CD4-positive, CD25-positive, alpha-beta regulatory T cell (primary cell): ENCODE results near the gene MEOX2. TPM values are rescaled to one million over a fixed set of nuclear protein-coding genes. Genes with fewer than 3 reads are reported as not detected.
A peak's percentile ranks its signal among the peaks of the same experiment; 100 is the strongest.

Experiments used
- ATAC-seq, 2 donors: fragments of 150-1000 bp; cut with Tn5 transposase; one replicate each; pipeline ENCODE4 v1.10.0; 2021; ENCODE audit warnings: low read depth in 2 of 2, moderate number of reproducible peaks in 2 of 2, moderate library complexity in 1 of 2
- DNase-seq, 3 donors: peaks; one replicate each; pipeline versions ENCODE4 v3.0.0 to v3.0.0-alpha.2; 2012 to 2022; ENCODE audit warnings: mixed read lengths in 1 of 3
- H3K27ac ChIP-seq: one replicate; pipeline ENCODE4 v1.7.0; 2013; ENCODE audit warnings: mild to moderate bottlenecking, low read length; ENCODE audit not compliant: insufficient read depth, poor library complexity, severe bottlenecking
- H3K27me3 ChIP-seq: one replicate; pipeline ENCODE4 v1.7.0; 2013; ENCODE audit warnings: low read length; ENCODE audit not compliant: control insufficient read depth, insufficient read depth
- H3K36me3 ChIP-seq: one replicate; pipeline ENCODE4 v1.7.0; 2013; ENCODE audit warnings: mild to moderate bottlenecking, low read length, moderate library complexity; ENCODE audit not compliant: control insufficient read depth, insufficient read depth
- H3K4me1 ChIP-seq: 2 replicates; pipeline ENCODE4 v1.7.0; 2013; ENCODE audit warnings: mild to moderate bottlenecking, low read length; ENCODE audit not compliant: insufficient read depth, control insufficient read depth, poor library complexity, severe bottlenecking
- H3K4me3 ChIP-seq: one replicate; pipeline ENCODE4 v1.7.0; 2013; ENCODE audit warnings: low read depth, mild to moderate bottlenecking, low read length, moderate library complexity
- H3K9me3 ChIP-seq, 2 experiments: 1 replicate in 1 of 2; 2 replicates in 1 of 2; pipeline ENCODE4 v1.7.0; 2013; ENCODE audit warnings: low read length in 2 of 2, mild to moderate bottlenecking in 1 of 2, moderate library complexity in 1 of 2; ENCODE audit not compliant: control insufficient read depth in 2 of 2
- H3K27ac Mint-ChIP-seq, 3 donors: one replicate each; pipeline ENCODE4 v1.8.0; 2020 to 2022; ENCODE audit warnings: mild to moderate bottlenecking in 3 of 3, mixed read lengths in 3 of 3, moderate library complexity in 2 of 3
- H3K27me3 Mint-ChIP-seq: one replicate; pipeline ENCODE4 v1.8.0; 2022; ENCODE audit warnings: mild to moderate bottlenecking, mixed read lengths
- H3K36me3 Mint-ChIP-seq: one replicate; pipeline ENCODE4 v1.8.0; 2020; ENCODE audit warnings: mixed read lengths
- H3K4me1 Mint-ChIP-seq, 4 donors: one replicate each; pipeline ENCODE4 v1.8.0; 2020 to 2022; ENCODE audit warnings: mixed read lengths in 4 of 4, mild to moderate bottlenecking in 1 of 4
- H3K4me3 Mint-ChIP-seq, 4 donors: one replicate each; pipeline ENCODE4 v1.8.0; 2020 to 2022; ENCODE audit warnings: mild to moderate bottlenecking in 4 of 4, mixed read lengths in 4 of 4, moderate library complexity in 3 of 4
- H3K9me3 Mint-ChIP-seq, 7 donors: one replicate each; pipeline ENCODE4 v1.8.0; 2020 to 2022; ENCODE audit warnings: mixed read lengths in 7 of 7, mild to moderate bottlenecking in 3 of 7, moderate library complexity in 2 of 7
- polyA plus RNA-seq, 4 donors: library from polyadenylated mRNA; unstranded; fragments of 300-500 nt; fragmentation: Illumina TruSeq; gene quantifications; one replicate each; pipeline ENCODE4 v1.2.3, GENCODE V29; 2021
- total RNA-seq: library from RNA; stranded (reverse); gene quantifications from one replicate; pipeline ENCODE4 v1.2.3, GENCODE V29; 2022

MEOX2 gene
- not detected for total RNA-seq
- polyA plus RNA-seq: not detected

DNA sequence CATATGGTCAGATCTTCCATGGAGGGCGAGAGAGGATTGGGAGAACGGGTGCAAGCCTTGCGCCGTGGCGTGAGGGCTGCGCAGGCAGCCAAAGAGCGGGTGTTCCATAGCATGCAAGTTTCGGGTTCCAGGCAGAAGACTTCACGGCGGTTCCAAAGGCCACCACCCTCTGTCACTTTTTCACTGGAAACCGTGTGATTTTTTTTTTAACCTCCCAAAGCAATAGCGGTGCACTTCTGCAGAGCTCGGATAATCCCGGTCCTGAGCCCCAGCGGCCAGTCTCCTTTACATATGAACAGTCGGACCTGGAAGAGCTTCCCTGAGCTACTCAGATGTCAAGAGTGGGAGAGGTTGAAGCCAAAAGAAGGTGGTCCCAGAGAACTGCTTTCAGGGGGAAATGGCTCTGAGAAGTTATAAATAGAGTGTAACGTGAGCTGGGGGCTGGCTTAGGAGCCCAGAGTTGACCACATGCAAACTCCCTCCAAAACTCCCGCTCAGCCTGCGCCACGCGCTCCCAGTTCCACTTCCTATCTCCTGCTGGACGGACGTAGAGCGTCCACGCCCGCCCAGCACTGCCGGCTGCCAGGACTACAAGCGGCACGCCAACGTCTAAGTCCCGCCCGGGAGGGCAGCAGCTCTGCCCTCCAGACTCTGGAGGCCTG is at the start of gene MEOX2:
Gene MEOX2, minus strand, starts transcription at position 389 of the 662 bp plus-strand sequence. Its CDS starts 281 bp downstream, at position 108.
- no peaks in the 10 kb centered on the region for H3K36me3 ChIP-seq
- Mint-ChIP-seq H3K4me3 (peak within 1 kb of the TSS in 1 of 4 donors; percentile 21), H3K27ac (no peak within 1 kb of the TSS), H3K9me3 (peaks cover 0 to 6% (median 1%) of the 10 kb centered on the region in 7 donors), H3K4me1 (no peaks in the 10 kb centered on the region), H3K27me3 (peaks cover 18% of the 10 kb centered on the region), H3K36me3 (no peaks in the 10 kb centered on the region)
- H3K27me3 ChIP-seq: no peaks in the 10 kb centered on the region
- DNase-seq (no peak), ATAC-seq (no peak)
- no peak within 1 kb of the TSS for H3K4me3 ChIP-seq
- no peaks in the 10 kb centered on the region for H3K4me1 ChIP-seq
- H3K9me3 ChIP-seq: peaks cover 0 to 13% of the 10 kb centered on the region in 2 experiments
- H3K27ac ChIP-seq: no peak within 1 kb of the TSS

DNA sequence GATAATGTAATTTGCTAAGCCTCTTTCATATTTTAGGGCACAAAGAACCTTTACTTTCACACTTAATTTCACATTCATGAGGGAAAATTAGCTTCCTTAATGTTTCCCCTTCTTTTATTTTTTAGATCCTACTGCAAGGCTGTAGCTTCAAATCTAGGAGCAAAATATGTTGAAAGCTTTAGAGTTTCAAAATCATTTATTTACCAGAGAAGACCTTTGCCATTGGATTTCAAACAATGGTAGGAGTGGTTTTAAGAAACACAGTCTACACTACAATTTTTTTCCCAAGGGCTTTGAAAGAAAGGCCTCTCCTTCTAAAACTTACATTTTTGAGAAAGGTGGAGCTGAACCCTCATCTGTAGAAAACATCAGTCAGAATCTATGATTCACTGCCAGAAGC is 43.3 kb upstream of the MEOX2 start:
- H3K4me1 Mint-ChIP-seq: no peaks in the 10 kb centered on the region
- H3K9me3 Mint-ChIP-seq: peaks cover 0 to 6% (median 3%) of the 10 kb centered on the region in 7 donors
- no peak overlapping the region for H3K27ac Mint-ChIP-seq
- H3K27ac ChIP-seq: no peak overlapping the region
- H3K4me3 ChIP-seq: no peak overlapping the region
- no peaks in the 10 kb centered on the region for H3K9me3 ChIP-seq
- H3K4me3 Mint-ChIP-seq: no peak overlapping the region
- no peaks in the 10 kb centered on the region for H3K36me3 ChIP-seq
- H3K27me3 Mint-ChIP-seq: no peaks in the 10 kb centered on the region
- H3K4me1 ChIP-seq: no peaks in the 10 kb centered on the region
- H3K27me3 ChIP-seq: no peaks in the 10 kb centered on the region
- ATAC-seq (no peak), DNase-seq (no peak)
- H3K36me3 Mint-ChIP-seq: no peaks in the 10 kb centered on the region

DNA sequence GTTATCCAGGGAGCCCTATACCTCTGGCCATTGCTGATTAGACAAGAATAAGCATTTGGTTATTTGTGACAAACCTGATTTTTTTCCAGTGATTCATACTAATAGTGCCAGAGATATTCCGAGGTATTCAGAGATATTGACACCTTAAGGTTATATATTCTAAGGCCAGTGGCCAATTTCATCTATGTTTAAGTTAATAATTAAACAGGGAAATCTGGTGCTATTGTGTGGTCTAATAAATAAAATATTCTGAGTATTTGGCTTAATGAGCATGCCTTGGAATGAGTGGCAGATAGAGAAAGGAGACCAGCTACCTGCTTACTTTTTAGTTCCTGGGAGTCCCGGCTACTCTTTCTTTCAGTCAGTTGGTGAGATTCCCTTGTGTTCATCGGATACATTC is 38.6 kb upstream of the MEOX2 start:
- Histone ChIP-seq H3K27me3 (no peaks in the 10 kb centered on the region), H3K36me3 (no peaks in the 10 kb centered on the region), H3K9me3 (no peaks in the 10 kb centered on the region), H3K27ac (no peak overlapping the region), H3K4me3 (no peak overlapping the region), H3K4me1 (no peaks in the 10 kb centered on the region)
- Mint-ChIP-seq H3K4me3 (no peak overlapping the region), H3K36me3 (no peaks in the 10 kb centered on the region), H3K4me1 (no peaks in the 10 kb centered on the region), H3K27ac (no peak overlapping the region), H3K9me3 (peaks cover 0 to 15% (median 3%) of the 10 kb centered on the region in 7 donors), H3K27me3 (no peaks in the 10 kb centered on the region)
- ATAC-seq (no peak), DNase-seq (no peak)

DNA sequence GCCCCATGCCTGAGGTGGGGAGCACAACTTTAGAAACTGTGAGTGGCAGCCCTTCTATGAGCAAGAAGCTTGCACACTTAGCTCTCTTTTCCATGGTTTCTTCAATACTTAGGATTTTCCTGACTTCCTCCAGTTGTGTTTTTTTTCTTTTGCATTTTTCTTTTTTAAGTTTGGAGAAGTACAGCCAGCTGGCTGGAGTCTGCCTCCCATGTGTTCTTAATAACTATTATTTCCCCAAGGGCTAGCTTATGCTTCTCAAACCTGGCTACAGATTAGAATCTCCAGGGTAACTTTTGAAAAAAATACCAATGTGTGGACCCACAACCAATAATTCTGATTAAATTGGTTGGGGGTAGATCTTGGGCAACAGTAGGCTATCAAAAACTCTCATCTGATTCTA is 37.4 kb upstream of the MEOX2 start:
- no peak overlapping the region for H3K27ac ChIP-seq
- ATAC-seq (no peak), DNase-seq (no peak)
- no peak overlapping the region for H3K4me3 Mint-ChIP-seq
- H3K27ac Mint-ChIP-seq: no peak overlapping the region
- no peaks in the 10 kb centered on the region for H3K27me3 ChIP-seq
- no peaks in the 10 kb centered on the region for H3K4me1 Mint-ChIP-seq
- H3K9me3 Mint-ChIP-seq: peaks cover 0 to 19% (median 3%) of the 10 kb centered on the region in 7 donors
- H3K4me3 ChIP-seq: no peak overlapping the region
- no peaks in the 10 kb centered on the region for H3K9me3 ChIP-seq
- H3K36me3 Mint-ChIP-seq: no peaks in the 10 kb centered on the region
- H3K4me1 ChIP-seq: no peaks in the 10 kb centered on the region
- H3K27me3 Mint-ChIP-seq: no peaks in the 10 kb centered on the region
- no peaks in the 10 kb centered on the region for H3K36me3 ChIP-seq

DNA sequence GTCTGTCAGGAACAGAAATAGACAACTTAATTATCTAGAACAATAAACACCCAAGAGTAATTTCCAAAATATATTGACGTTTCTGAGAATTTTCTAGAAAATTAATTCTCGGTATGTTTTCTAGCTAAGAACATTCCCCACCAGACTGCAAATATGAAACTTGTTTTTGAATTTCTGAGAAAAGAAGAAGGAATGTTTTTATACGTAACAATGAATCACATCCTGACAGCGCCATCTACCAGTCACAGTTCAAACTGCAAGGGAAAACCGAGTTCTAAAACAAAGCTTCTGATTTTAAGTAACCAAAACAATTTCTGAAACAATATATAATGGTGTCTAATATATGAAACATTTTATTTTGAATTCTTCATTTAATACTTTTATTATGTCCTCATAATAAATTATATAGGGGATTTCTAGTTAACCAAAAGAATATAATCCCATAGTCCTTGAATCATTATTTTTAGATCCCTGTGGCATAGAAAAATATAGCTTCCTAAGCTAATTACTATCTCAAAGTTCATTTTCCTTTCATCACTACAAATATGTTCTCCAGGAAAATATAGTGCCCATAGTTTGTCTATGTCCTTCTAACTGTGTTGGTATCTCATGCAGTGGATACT is 34.5 kb upstream of the MEOX2 start:
- Histone ChIP-seq H3K4me3 (no peak overlapping the region), H3K27me3 (no peaks in the 10 kb centered on the region), H3K27ac (no peak overlapping the region), H3K9me3 (no peaks in the 10 kb centered on the region), H3K4me1 (no peaks in the 10 kb centered on the region), H3K36me3 (no peaks in the 10 kb centered on the region)
- Mint-ChIP-seq H3K4me3 (no peak overlapping the region), H3K36me3 (no peaks in the 10 kb centered on the region), H3K27ac (no peak overlapping the region), H3K4me1 (no peaks in the 10 kb centered on the region), H3K27me3 (no peaks in the 10 kb centered on the region), H3K9me3 (peaks cover 0 to 23% (median 7%) of the 10 kb centered on the region in 7 donors)
- ATAC-seq (no peak), DNase-seq (peak in 1 of 3 donors; percentile 10)

DNA sequence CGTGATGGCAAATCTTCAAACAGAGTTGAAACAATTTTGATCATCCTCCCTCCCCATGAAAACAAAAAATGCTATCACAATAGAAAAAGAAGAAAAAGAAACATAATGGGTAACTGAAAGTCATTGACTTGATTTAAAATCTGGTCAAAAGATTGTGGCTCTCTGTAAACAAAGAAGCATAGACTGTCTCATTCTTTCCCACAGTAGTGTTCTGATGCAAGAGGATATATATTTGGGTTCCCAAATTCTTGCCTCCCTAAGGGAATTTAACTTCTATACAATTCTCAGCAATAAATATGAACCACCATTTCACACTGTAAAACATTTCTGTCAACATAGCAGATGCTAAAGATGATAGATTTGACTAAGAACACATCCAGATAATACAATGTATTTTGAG is 32.8 kb upstream of the MEOX2 start:
- ATAC-seq (no peak), DNase-seq (no peak)
- Histone ChIP-seq H3K27ac (no peak overlapping the region), H3K4me1 (no peaks in the 10 kb centered on the region), H3K27me3 (no peaks in the 10 kb centered on the region), H3K9me3 (no peaks in the 10 kb centered on the region), H3K36me3 (no peaks in the 10 kb centered on the region), H3K4me3 (no peak overlapping the region)
- H3K36me3 Mint-ChIP-seq: no peaks in the 10 kb centered on the region
- peaks cover 0 to 23% (median 7%) of the 10 kb centered on the region in 7 donors for H3K9me3 Mint-ChIP-seq
- no peaks in the 10 kb centered on the region for H3K27me3 Mint-ChIP-seq
- H3K27ac Mint-ChIP-seq: no peak overlapping the region
- H3K4me1 Mint-ChIP-seq: no peaks in the 10 kb centered on the region
- no peak overlapping the region for H3K4me3 Mint-ChIP-seq

DNA sequence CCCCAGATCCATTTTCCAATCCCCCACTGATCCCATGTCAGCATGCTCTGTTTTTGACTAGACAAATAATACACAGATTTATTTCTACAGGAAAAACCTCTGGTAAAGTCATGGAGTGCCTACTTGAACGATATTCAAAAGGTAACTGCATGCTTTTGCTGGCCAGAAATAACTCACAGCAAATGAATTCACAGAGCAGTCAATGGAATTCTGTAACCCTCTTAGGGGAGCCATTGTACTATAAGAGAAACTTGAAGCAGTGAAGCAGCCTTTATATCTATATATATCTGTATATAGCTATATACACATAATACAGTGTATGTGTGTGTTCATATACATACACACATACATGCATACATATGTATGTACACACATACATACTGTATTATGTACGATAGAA is 29.0 kb upstream of the MEOX2 start:
- Histone ChIP-seq H3K9me3 (no peaks in the 10 kb centered on the region), H3K4me3 (no peak overlapping the region), H3K27ac (no peak overlapping the region), H3K27me3 (no peaks in the 10 kb centered on the region), H3K4me1 (no peaks in the 10 kb centered on the region), H3K36me3 (no peaks in the 10 kb centered on the region)
- Mint-ChIP-seq H3K4me3 (no peak overlapping the region), H3K27me3 (no peaks in the 10 kb centered on the region), H3K4me1 (no peaks in the 10 kb centered on the region), H3K27ac (no peak overlapping the region), H3K9me3 (peaks cover 1 to 27% (median 8%) of the 10 kb centered on the region in 7 donors), H3K36me3 (no peaks in the 10 kb centered on the region)
- ATAC-seq (no peak), DNase-seq (no peak)

DNA sequence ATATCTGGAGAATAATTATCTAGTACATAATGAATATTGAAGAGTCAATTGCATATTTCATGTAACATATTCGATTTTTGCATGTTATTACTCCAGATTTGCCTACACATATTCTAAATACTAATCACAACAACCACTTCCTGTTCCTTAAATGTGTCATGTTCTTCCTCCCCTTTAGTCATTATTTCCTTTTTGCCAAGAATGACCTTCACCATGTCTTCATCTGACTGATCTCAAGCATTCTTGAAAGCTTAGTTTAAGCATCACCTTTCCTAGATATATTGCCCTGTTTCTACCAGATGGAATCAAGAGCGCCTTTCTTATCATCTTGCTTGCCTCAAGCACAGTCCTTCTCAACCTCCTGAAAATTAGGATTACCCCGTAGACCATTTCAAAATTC is 23.5 kb upstream of the MEOX2 start:
- no peak for DNase-seq
- Mint-ChIP-seq H3K4me1 (no peaks in the 10 kb centered on the region), H3K9me3 (peaks cover 3 to 26% (median 9%) of the 10 kb centered on the region in 7 donors), H3K36me3 (no peaks in the 10 kb centered on the region), H3K27me3 (no peaks in the 10 kb centered on the region), H3K4me3 (no peak overlapping the region), H3K27ac (no peak overlapping the region)
- Histone ChIP-seq H3K27me3 (no peaks in the 10 kb centered on the region), H3K36me3 (no peaks in the 10 kb centered on the region), H3K4me3 (no peak overlapping the region), H3K4me1 (no peaks in the 10 kb centered on the region), H3K27ac (no peak overlapping the region), H3K9me3 (no peaks in the 10 kb centered on the region)
- no peak for ATAC-seq
